Measurements from ENCODE around the gene CD59. TPM values are rescaled to one million over a fixed set of nuclear protein-coding genes. Genes with fewer than 3 reads are reported as not detected.
A peak's percentile ranks its signal among the peaks of the same experiment; 100 is the strongest.

Gene CD59
- polyA plus RNA-seq, 2 of the 4 experiments (the other 2 are of a cell fraction), result 335 to 375 TPM

- FAIRE-seq (no peak), DNase-seq (ENCODE audit: low read depth in 1 of 2, low spot score in 1 of 2) (no peak), ATAC-seq (no peak)
- TF ChIP-seq MAX (IDR thresholded peaks at IDR 0.05) (no peak), SREBF2 (IDR thresholded peaks at IDR 0.05) (no peak), NPAS2 (CRISPR knock-in tag; IDR thresholded peaks at IDR 0.05; ENCODE audit: borderline replicate concordance) (no peak), HOXB5 (CRISPR knock-in tag; IDR thresholded peaks at IDR 0.05) (no peak)
- POLR2A ChIA-PET, result no interaction called here
- Histone ChIP-seq H3K27ac (no peak overlapping the region), H3K4me3 (no peak overlapping the region), H3K9me3 (no peaks in the 10 kb centered on the region), H3K4me2 (no peak overlapping the region), H3K4me1 (peaks cover 17% of the 10 kb centered on the region; the same call in 2 of the 3 replicates)
- CTCF ChIA-PET, result interaction anchor here (3.4 kb wide), 1 partner anchor 39 kb away, joined by 10 read pairs; no protein-coding TSS in a partner anchor
- 88% methylated on average over 4 of the region's 4 CpGs for WGBS (ENCODE audit: missing lambda C conversion rate)
Measured at GRCh38 chr11:33769542-33769941, 33.3 kb upstream of the CD59 start.

GRCh38 chr11:33767624-33768023, 31.4 kb upstream of the CD59 start:
- Histone ChIP-seq H3K4me2 (no peak overlapping the region), H3K27ac (no peak overlapping the region), H3K9me3 (no peaks in the 10 kb centered on the region), H3K4me3 (no peak overlapping the region), H3K4me1 (peaks cover 10% of the 10 kb centered on the region; the same call in 2 of the 3 replicates)
- FAIRE-seq, result peak; percentile 36
- no peak for ATAC-seq
- no peak for TF ChIP-seq ESRRA (IDR thresholded peaks at IDR 0.05; ENCODE audit: borderline replicate concordance, low read length)
- TF ChIP-seq POLR2AphosphoS2 (conservative IDR thresholded peaks at IDR 0.05; ENCODE audit: low read length), result no peak
- TF ChIP-seq NPAS2 (CRISPR knock-in tag; IDR thresholded peaks at IDR 0.05; ENCODE audit: borderline replicate concordance), result no peak
- no peak for DNase-seq (ENCODE audit: low read depth in 1 of 2, low spot score in 1 of 2)
- ChIA-PET POLR2A (no interaction called here), CTCF (interaction anchor here (0.5 kb wide), 1 partner anchor 164 kb away, joined by 3 read pairs; no protein-coding TSS in a partner anchor)
- 70% methylated on average over 4 of the region's 4 CpGs for WGBS (ENCODE audit: missing lambda C conversion rate)

- TF ChIP-seq GATA3 (IDR thresholded peaks at IDR 0.05; ENCODE audit: borderline replicate concordance) (no peak), JUN (IDR thresholded peaks at IDR 0.05) (no peak), REST (IDR thresholded peaks at IDR 0.05) (no peak), MAX (IDR thresholded peaks at IDR 0.05) (no peak)
- 69% methylated on average over 2 of the region's 2 CpGs for WGBS (ENCODE audit: missing lambda C conversion rate)
- H3K4me1 ChIP-seq, result no peaks in the 10 kb centered on the region
- ATAC-seq (no peak), FAIRE-seq (no peak), DNase-seq (ENCODE audit: low read depth in 1 of 2, low spot score in 1 of 2) (no peak)
- H3K4me3 ChIP-seq, result no peak overlapping the region
- ChIA-PET CTCF (no interaction called here), POLR2A (no interaction called here)
- H3K27ac ChIP-seq, result no peak overlapping the region
- no peaks in the 10 kb centered on the region for H3K9me3 ChIP-seq
- no peak overlapping the region for H3K4me2 ChIP-seq
Measured at GRCh38 chr11:33766085-33766484, 29.9 kb upstream of the CD59 start.

- WGBS (ENCODE audit: missing lambda C conversion rate), result 85% methylated on average over 2 of the region's 2 CpGs
- no peak for FAIRE-seq
- ChIA-PET CTCF (interaction anchor here (0.9 to 1.3 kb wide), 3 partner anchors 24 to 69 kb away, joined by 3 read pairs; no protein-coding TSS in a partner anchor), POLR2A (interaction anchor here (0.7 kb wide), 1 partner anchor 12 kb away, joined by 3 read pairs; no protein-coding TSS in a partner anchor)
- DNase-seq (ENCODE audit: low read depth in 1 of 2, low spot score in 1 of 2), result no peak
- TF ChIP-seq NPAS2 (CRISPR knock-in tag; IDR thresholded peaks at IDR 0.05; ENCODE audit: borderline replicate concordance) (no peak), NR3C1 (IDR thresholded peaks at IDR 0.05) (no peak), HDAC2 (IDR thresholded peaks at IDR 0.05) (no peak), HOXB5 (CRISPR knock-in tag; IDR thresholded peaks at IDR 0.05) (no peak), MAFK (IDR thresholded peaks at IDR 0.05; ENCODE audit: partially characterized antibody) (no peak), FOSB (CRISPR knock-in tag; IDR thresholded peaks at IDR 0.05) (no peak), POLR2A (IDR thresholded peaks at IDR 0.05; ENCODE audit: low read length) (no peak), HOXB13 (CRISPR knock-in tag; IDR thresholded peaks at IDR 0.05; ENCODE audit: low read depth) (no peak), FOSL2 (IDR thresholded peaks at IDR 0.05) (no peak), FOSL2 (CRISPR knock-in tag; IDR thresholded peaks at IDR 0.05) (no peak), ZFP36 (IDR thresholded peaks at IDR 0.05; ENCODE audit: borderline replicate concordance, partially characterized antibody) (no peak), EP300 (IDR thresholded peaks at IDR 0.05) (no peak), RCOR1 (IDR thresholded peaks at IDR 0.05; ENCODE audit: low read depth, low read length) (no peak), EHMT2 (IDR thresholded peaks at IDR 0.05; ENCODE audit: low read depth) (no peak), KDM1A (IDR thresholded peaks at IDR 0.05; ENCODE audit: low read depth) (no peak), GATA3 (IDR thresholded peaks at IDR 0.05; ENCODE audit: borderline replicate concordance) (no peak), RNF2 (IDR thresholded peaks at IDR 0.05; ENCODE audit: borderline replicate concordance, low read depth) (no peak), MAX (IDR thresholded peaks at IDR 0.05) (no peak)
- no peak for ATAC-seq
- Histone ChIP-seq H3K9me3 (no peaks in the 10 kb centered on the region), H3K4me1 (no peaks in the 10 kb centered on the region), H3K27ac (no peak overlapping the region), H3K4me2 (no peak overlapping the region), H3K4me3 (no peak overlapping the region)
Measured at GRCh38 chr11:33761471-33761870, 25.2 kb upstream of the CD59 start.

Measured in A549 (cell line).